Transverse colon (tissue), 4 donors: ENCODE data around the gene SYNCRIP. TPM values are rescaled to one million over a fixed set of nuclear protein-coding genes. Genes with fewer than 3 reads are reported as not detected.

ENCODE experiments used
- DNase-seq: peaks from one replicate; pipeline ENCODE4 v3.0.0-alpha.2; 2019
- H3K27ac ChIP-seq, 4 donors: fragments of 200-600 bp; sonication (generic); 2 replicates each; pipeline ENCODE4 v1.5.1; 2016 to 2018; ENCODE audit warnings: inconsistent platforms in 4 of 4
- H3K27me3 ChIP-seq: fragments of 200-600 bp; sonication (generic); 2 replicates; pipeline ENCODE4 v1.5.1; 2017; ENCODE audit warnings: inconsistent platforms
- H3K36me3 ChIP-seq, 4 donors: fragments of 200-600 bp; sonication (generic); 2 replicates each; pipeline ENCODE4 v1.5.1; 2017 to 2019; ENCODE audit warnings: inconsistent platforms in 4 of 4
- H3K4me1 ChIP-seq, 4 donors: fragments of 200-600 bp; sonication (generic); 2 replicates each; pipeline ENCODE4 v1.5.1; 2017 to 2020; ENCODE audit warnings: inconsistent platforms in 4 of 4
- H3K4me3 ChIP-seq, 4 donors: fragments of 200-600 bp; sonication (generic); 1 replicate in 1 of 4; 2 replicates in 3 of 4; pipeline versions ENCODE4 v1.5.1 to v1.6.1; 2017 to 2019; ENCODE audit warnings: inconsistent platforms in 4 of 4
- H3K9me3 ChIP-seq, 2 donors: fragments of 200-600 bp; sonication (generic); 2 replicates each; pipeline ENCODE4 v1.5.1; 2017 to 2019; ENCODE audit warnings: inconsistent platforms in 2 of 2
- EP300 ChIP-seq: sonication (generic); formaldehyde crosslinking; IDR thresholded peaks from one replicate; pipeline ENCODE4 v1.6.1; 2017; ENCODE audit warnings: antibody characterized with exemption, low read depth
- POLR2A ChIP-seq: fragments of 450-650 bp; IDR thresholded peaks from one replicate; pipeline ENCODE4 v1.6.1; 2016; ENCODE audit warnings: antibody characterized with exemption, mild to moderate bottlenecking, moderate library complexity
- POLR2AphosphoS5 ChIP-seq, 3 donors: sonication (generic); formaldehyde crosslinking; IDR thresholded peaks; one replicate each; pipeline ENCODE4 v1.6.1; 2016; ENCODE audit warnings: antibody characterized with exemption in 3 of 3
- WGBS, 2 donors: methylation state at CpG; one replicate each; pipeline ENCODE4 v1.1.5; 2018; ENCODE audit warnings: low coverage in 1 of 2; 5-methylcytosine and 5-hydroxymethylcytosine counted together
- in situ Hi-C, 4 donors: fragments of 200-750 bp; cut with MboI; loops; one replicate each; pipeline versions ENCODE4 v1.15.0 to v1.15.1; 2017; ENCODE audit warnings: low sequenced_read_pairs in 3 of 4, low pct_ligation_motif_present in 1 of 4, low pct_unique_long_range_greater_than_20kb in 1 of 4
- intact Hi-C: fragments of 100-400 bp; cut with DNase I; formaldehyde crosslinking; loops from one replicate; pipeline ENCODE4 v1.15.1; 2023; ENCODE audit warnings: low total_unique reads
- total RNA-seq, 4 donors: library from RNA; depleted of rRNA; stranded (reverse); fragments of >200 nt; gene quantifications; one replicate each; pipeline ENCODE4 v1.1.0, GENCODE V29; 2016
- TF ChIP-seq, protein P1 (sequence below), 5 experiments: fragments of 200-600 bp in 3 of 5; fragments of 450-650 bp in 2 of 5; sonication (generic) in 3 of 5; IDR thresholded peaks; 1 replicate in 2 of 5; 2 replicates in 3 of 5; pipeline ENCODE4 v1.5.1; 2016 to 2017; ENCODE audit warnings: antibody characterized with exemption in 5 of 5, inconsistent platforms in 3 of 5, mild to moderate bottlenecking in 2 of 5, moderate library complexity in 1 of 5

The SYNCRIP gene
- total RNA-seq, 4 donors from 2014 or later, result 27.7 to 84.8 (median 41.9) TPM

DNA sequence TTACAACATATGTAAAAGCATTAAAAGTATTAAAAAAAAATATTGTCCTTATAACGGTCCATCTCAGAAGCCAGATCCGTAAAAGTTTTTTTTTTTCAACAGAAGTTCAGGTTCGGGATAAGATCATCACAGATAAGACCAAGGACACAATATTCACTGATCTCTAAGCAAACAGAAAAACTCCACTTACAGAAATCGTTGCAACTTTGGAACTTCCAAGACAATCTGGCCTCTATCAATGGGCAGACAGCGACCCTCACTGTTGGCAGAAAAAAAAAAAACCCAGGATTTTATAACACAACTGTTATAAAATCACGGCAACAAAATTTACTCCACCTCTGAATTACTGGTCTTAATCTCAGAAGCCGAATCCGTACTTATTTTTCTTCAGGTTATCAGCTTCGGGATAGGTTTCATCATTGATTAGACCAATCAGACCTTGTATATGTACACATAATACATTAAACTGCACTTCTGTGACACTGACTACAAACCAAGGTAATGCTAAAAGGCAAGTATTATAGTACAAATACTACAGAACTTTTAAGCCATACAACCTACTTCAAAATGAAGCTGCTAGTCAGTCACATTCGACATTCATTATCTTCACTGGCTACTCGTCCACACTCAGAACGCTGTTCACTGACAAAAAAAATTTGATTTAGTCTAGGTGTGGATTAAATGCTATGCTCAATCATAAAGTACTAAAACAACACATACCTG is 34.7 kb upstream of the SYNCRIP start:
- Histone ChIP-seq H3K27ac (peak overlapping the region; percentile 95 to 99 (median 96)), H3K36me3 (no peaks in the 10 kb centered on the region), H3K4me3 (peak overlapping the region; percentile 85 to 99 (median 97)), H3K4me1 (peaks cover 9 to 50% (median 30%) of the 10 kb centered on the region in 4 donors), H3K9me3 (no peaks in the 10 kb centered on the region), H3K27me3 (no peaks in the 10 kb centered on the region)
- WGBS, 2 donors, result 0 to 1% methylated on average over 12 of the region's 12 CpGs
- in situ Hi-C loops (loop anchor here in 1 of 4 donors (5.0 kb wide), 1 partner anchor 85 kb away; the partner anchor contains the start of gene SNX14), intact Hi-C loops (loop anchor here (10.0 kb wide), 1 partner anchor 83 kb away; the partner anchor contains the start of gene SNX14)
- no peak for DNase-seq
- no peak for TF ChIP-seq POLR2AphosphoS5 (IDR thresholded peaks at IDR 0.05)
- TF ChIP-seq, protein P1, sequence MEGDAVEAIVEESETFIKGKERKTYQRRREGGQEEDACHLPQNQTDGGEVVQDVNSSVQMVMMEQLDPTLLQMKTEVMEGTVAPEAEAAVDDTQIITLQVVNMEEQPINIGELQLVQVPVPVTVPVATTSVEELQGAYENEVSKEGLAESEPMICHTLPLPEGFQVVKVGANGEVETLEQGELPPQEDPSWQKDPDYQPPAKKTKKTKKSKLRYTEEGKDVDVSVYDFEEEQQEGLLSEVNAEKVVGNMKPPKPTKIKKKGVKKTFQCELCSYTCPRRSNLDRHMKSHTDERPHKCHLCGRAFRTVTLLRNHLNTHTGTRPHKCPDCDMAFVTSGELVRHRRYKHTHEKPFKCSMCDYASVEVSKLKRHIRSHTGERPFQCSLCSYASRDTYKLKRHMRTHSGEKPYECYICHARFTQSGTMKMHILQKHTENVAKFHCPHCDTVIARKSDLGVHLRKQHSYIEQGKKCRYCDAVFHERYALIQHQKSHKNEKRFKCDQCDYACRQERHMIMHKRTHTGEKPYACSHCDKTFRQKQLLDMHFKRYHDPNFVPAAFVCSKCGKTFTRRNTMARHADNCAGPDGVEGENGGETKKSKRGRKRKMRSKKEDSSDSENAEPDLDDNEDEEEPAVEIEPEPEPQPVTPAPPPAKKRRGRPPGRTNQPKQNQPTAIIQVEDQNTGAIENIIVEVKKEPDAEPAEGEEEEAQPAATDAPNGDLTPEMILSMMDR (IDR thresholded peaks at IDR 0.05), result peak in 1 of 5 experiments; percentile 6

DNA sequence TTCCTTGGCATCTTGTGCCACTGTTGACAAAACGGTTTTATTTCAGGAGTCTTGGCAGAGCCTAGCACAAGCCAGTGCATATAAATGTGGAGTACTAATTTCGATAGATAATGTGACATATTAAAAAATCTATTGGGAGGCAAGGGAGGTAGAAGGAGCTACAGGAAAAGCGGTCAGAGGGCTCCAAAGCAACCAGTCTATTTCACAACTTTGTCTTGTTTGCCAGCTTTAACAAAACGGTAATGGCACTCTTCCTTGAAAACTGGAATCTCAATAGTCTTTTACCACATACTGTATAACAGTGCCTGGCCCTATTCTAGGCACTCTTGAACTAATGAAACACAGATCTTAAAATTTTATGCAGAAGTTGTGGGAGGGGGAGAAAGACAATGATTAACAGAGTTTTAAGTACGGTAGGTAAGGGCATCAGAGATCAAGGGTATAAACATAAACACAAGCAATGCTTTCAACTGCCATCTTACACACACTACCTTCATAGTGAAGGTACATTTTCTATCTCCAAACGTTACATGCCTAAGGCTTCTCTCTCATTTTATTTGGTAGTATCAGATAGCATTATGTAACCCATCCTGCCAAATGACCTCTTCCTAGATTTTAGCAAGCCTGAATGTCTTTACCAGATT is 33.5 kb upstream of the SYNCRIP start:
- H3K36me3 ChIP-seq, result no peaks in the 10 kb centered on the region
- H3K27me3 ChIP-seq, result no peaks in the 10 kb centered on the region
- H3K4me3 ChIP-seq, result peak overlapping the region; percentile 8 to 99 (median 90)
- H3K9me3 ChIP-seq, result no peaks in the 10 kb centered on the region
- no peak for TF ChIP-seq POLR2AphosphoS5 (IDR thresholded peaks at IDR 0.05)
- no peak for TF ChIP-seq POLR2A
- TF ChIP-seq EP300, result no peak
- TF ChIP-seq, protein P1 (IDR thresholded peaks at IDR 0.05), result no peak
- intact Hi-C loops, result loop anchor here (10.0 kb wide), 1 partner anchor 81 kb away; the partner anchor contains the start of gene SNX14
- no peak for DNase-seq
- in situ Hi-C loops, result loop anchor here in 1 of 4 donors (5.0 kb wide), 1 partner anchor 84 kb away; the partner anchor contains the start of gene SNX14
- H3K4me1 ChIP-seq, result peaks cover 9 to 50% (median 30%) of the 10 kb centered on the region in 4 donors
- peak overlapping the region; percentile 95 to 99 (median 96) for H3K27ac ChIP-seq
- 7 to 8% methylated on average over 6 of the region's 6 CpGs for WGBS, 2 donors

DNA sequence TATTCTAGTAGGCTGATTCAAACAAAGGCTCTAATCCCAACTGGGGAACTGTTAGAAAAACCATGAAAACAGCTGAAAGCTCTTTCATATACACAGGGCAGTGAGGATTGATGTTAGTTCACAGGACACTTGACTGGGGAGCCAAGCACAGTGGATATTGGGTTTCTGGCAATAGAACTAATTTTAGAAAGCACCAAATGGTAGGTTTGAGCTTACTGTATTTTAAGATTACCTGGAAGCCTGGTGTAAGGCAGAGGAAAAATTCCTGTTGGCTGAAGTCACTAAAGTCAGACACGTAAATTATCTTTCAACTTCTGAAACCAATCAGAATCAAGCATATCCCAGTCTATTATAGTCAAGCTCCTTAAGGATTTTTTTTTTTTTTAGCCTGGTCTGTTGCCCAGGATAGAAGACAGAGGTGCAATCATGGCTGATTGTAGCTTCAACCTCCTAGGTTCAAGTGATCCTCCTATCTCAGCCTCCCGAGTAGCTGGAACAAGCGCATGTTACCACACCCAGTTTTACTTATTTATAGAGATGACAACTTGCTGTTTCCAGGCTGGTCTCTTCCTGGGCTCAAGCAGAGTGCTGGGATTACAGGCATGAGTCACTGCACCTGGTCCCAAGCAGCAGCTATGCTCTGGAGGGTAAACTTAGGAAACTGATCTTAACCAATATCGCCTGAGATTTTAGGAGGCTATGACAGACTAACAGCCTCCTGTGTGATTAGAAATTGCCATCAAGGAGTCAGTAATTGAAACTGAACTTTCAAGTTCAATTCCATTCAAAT is 32.5 kb upstream of the SYNCRIP start:
- TF ChIP-seq, protein P1 (IDR thresholded peaks at IDR 0.05), result no peak
- peak in 1 of 3 donors; percentile 34 for TF ChIP-seq POLR2AphosphoS5 (IDR thresholded peaks at IDR 0.05)
- 49 to 67% methylated on average over 3 to 4 of the region's 4 CpGs for WGBS, 2 donors
- Histone ChIP-seq H3K27me3 (no peaks in the 10 kb centered on the region), H3K36me3 (no peaks in the 10 kb centered on the region), H3K4me1 (peaks cover 9 to 55% (median 30%) of the 10 kb centered on the region in 4 donors), H3K4me3 (peak overlapping the region in 1 of 4 donors; percentile 99), H3K27ac (peak overlapping the region; percentile 95 to 99 (median 96)), H3K9me3 (no peaks in the 10 kb centered on the region)
- peak; percentile 23 for DNase-seq
- in situ Hi-C loops (loop anchor here in 1 of 4 donors (5.0 kb wide), 1 partner anchor 83 kb away; the partner anchor contains the start of gene SNX14), intact Hi-C loops (loop anchor here (10.0 kb wide), 1 partner anchor 80 kb away; the partner anchor contains the start of gene SNX14)
